ENCODE results near the gene SMYD2. TPM values are rescaled to one million over a fixed set of nuclear protein-coding genes. Genes with fewer than 3 reads are reported as not detected.

Gene SMYD2
- total and polyA plus RNA-seq, 2 experiments from 2014 or later: 34.9 to 52.1 TPM

DNA sequence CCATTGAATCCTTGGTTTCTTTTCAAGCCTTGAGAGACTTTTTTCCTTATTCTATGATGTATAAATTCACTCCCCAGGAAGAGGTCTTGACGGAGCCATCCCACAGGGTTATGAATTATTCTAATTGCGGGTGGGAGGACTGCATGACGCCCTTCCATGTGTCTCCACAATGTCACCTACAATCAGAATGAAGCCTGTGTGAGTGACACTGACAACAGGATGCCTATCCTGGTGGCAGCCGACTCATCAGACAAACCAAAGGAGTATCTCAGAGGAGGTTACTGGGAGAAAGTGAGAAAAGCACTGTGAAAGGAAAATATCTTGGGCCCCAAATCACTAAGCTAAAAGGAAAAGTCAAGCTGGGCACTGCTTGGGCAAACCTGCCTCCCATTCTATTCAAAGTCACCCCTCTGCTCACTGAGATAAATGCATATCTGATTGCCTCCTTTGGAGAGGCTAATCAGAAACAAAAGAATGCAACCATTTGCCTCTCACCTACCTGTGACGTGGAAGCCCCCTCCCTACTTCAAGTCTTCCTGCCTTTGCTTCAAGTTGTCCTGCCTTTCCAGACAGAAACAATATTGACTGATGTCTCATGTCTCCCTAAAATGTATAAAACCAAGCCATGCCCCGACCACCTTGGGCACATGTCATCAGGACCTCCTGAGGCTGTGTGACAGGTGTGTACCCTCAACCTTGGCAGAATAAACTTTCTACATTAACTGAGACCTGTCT is 98.4 kb downstream of the SMYD2 start:
- in situ Hi-C loops (cut with MboI): no loop called here
- Histone ChIP-seq H3K9me2 (ENCODE audit: insufficient read depth) (no peaks in the 10 kb centered on the region), H3K27ac (no peak overlapping the region), H3K27me3 (replicated peaks; ENCODE audit: insufficient read depth) (no peaks in the 10 kb centered on the region), H3K79me2 (ENCODE audit: insufficient read depth) (peaks cover 74% of the 10 kb centered on the region), H2AFZ (no peak overlapping the region), H3F3A (ENCODE audit: insufficient read depth) (peaks cover 22% of the 10 kb centered on the region), H3K4me2 (ENCODE audit: unreplicated experiment) (no peak overlapping the region), H3K36me3 (ENCODE audit: low read depth) (peaks cover 81% of the 10 kb centered on the region), H3K4me1 (ENCODE audit: insufficient read depth) (peaks cover 14% of the 10 kb centered on the region), H3K9ac (no peak overlapping the region), H3K4me3 (no peak overlapping the region), H3K9me3 (ENCODE audit: low read depth) (no peaks in the 10 kb centered on the region), H4K20me1 (ENCODE audit: insufficient read depth) (no peaks in the 10 kb centered on the region; the same call in 1 of the 2 replicates)
- no peak for DNase-seq
- TF ChIP-seq EZH2phosphoT487 (IDR thresholded peaks at IDR 0.05; ENCODE audit: insufficient read depth, low read depth) (no peak), EZH2 (IDR thresholded peaks at IDR 0.05; ENCODE audit: insufficient read depth, poor library complexity, severe bottlenecking) (no peak)
- 95 to 99% methylated on average over 6 of the region's 6 CpGs for WGBS, 2 experiments (ENCODE audit: low coverage in 1 of 2, low lambda C conversion rate in 2 of 2, missing lambda C conversion rate in 2 of 2)

DNA sequence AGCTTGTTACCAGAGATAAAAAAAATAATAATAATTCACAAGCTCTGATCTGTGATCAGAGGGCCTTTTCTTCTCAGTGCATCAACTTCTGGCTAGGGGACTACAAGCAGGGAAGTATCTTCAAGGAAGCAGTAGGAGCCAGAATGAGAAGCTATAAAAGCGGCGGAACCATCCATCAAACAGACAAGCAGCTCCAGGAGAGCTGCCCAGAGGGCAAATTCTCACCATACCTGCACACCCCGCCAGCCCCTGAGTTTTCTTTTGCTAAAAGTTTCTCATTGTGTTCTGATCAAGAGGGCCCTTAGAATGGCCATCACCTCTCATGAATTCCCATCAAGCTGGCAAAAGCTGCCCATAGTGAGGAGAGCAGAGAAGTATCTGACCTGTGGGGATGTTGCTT is 99.4 kb downstream of the SMYD2 start:
- Histone ChIP-seq H3K27me3 (replicated peaks; ENCODE audit: insufficient read depth) (no peaks in the 10 kb centered on the region), H3K36me3 (ENCODE audit: low read depth) (peaks cover 73% of the 10 kb centered on the region), H2AFZ (no peak overlapping the region), H3K27ac (no peak overlapping the region), H3F3A (ENCODE audit: insufficient read depth) (peaks cover 22% of the 10 kb centered on the region), H3K4me3 (no peak overlapping the region), H3K4me2 (ENCODE audit: unreplicated experiment) (no peak overlapping the region), H3K9me3 (ENCODE audit: low read depth) (no peaks in the 10 kb centered on the region), H4K20me1 (ENCODE audit: insufficient read depth) (no peaks in the 10 kb centered on the region; the same call in 1 of the 2 replicates), H3K79me2 (ENCODE audit: insufficient read depth) (peaks cover 77% of the 10 kb centered on the region), H3K9me2 (ENCODE audit: insufficient read depth) (no peaks in the 10 kb centered on the region), H3K4me1 (ENCODE audit: insufficient read depth) (peaks cover 14% of the 10 kb centered on the region), H3K9ac (no peak overlapping the region)
- in situ Hi-C loops (cut with MboI): no loop called here
- WGBS, 2 experiments (ENCODE audit: low coverage in 1 of 2, low lambda C conversion rate in 2 of 2, missing lambda C conversion rate in 2 of 2): 96 to 98% methylated on average over 3 of the region's 3 CpGs
- no peak for DNase-seq
- no peak for TF ChIP-seq EZH2phosphoT487 (IDR thresholded peaks at IDR 0.05; ENCODE audit: insufficient read depth, low read depth)
- TF ChIP-seq EZH2 (IDR thresholded peaks at IDR 0.05; ENCODE audit: insufficient read depth, poor library complexity, severe bottlenecking): no peak

DNA sequence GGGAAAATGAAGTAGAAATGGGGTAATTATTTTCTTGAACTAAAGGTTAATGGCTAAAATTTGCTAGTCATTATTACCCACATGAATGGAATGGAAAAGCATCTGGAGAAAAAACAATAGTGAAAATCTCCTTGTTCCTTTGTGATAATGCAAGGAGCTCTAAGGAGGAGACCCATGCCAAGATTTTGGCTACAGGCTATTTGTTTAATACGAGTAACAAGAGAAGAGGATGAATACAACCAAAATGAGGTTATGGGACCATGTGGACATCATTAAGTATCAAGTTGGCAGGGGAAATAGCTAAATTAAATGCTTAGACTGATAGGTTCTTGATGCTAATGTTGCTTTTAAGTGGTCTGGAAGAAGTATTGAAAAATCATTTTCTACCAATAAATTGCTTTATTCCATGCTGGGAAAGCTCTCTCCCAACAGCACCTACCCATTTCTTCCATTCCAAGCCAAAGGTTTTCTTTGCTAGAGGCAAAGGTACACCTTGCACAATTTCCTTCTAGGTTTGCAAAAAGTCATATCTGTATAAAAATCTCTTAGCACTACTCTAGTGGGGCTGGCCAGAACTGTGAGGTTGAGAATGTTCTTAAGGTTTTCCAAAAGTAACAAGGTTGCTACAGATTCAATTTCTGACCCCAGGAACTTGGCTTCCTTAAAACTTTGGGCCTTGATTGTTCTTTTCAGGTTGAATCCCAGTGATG is 100.2 kb downstream of the SMYD2 start:
- Histone ChIP-seq H3K27ac (no peak overlapping the region), H3F3A (ENCODE audit: insufficient read depth) (peaks cover 24% of the 10 kb centered on the region), H3K4me3 (no peak overlapping the region), H3K9me2 (ENCODE audit: insufficient read depth) (no peaks in the 10 kb centered on the region), H3K79me2 (ENCODE audit: insufficient read depth) (peaks cover 70% of the 10 kb centered on the region), H2AFZ (no peak overlapping the region), H3K9me3 (ENCODE audit: low read depth) (no peaks in the 10 kb centered on the region), H3K9ac (no peak overlapping the region), H3K4me2 (ENCODE audit: unreplicated experiment) (no peak overlapping the region), H3K27me3 (replicated peaks; ENCODE audit: insufficient read depth) (no peaks in the 10 kb centered on the region), H3K4me1 (ENCODE audit: insufficient read depth) (peaks cover 16% of the 10 kb centered on the region), H3K36me3 (ENCODE audit: low read depth) (peaks cover 73% of the 10 kb centered on the region), H4K20me1 (ENCODE audit: insufficient read depth) (no peaks in the 10 kb centered on the region; the same call in 1 of the 2 replicates)
- in situ Hi-C loops (cut with MboI): no loop called here
- no peak for DNase-seq
- WGBS, 2 experiments (ENCODE audit: low coverage in 1 of 2, low lambda C conversion rate in 2 of 2, missing lambda C conversion rate in 2 of 2): 37 to 41% methylated on average over 1 of the region's 1 CpG
- no peak for TF ChIP-seq EZH2phosphoT487 (IDR thresholded peaks at IDR 0.05; ENCODE audit: insufficient read depth, low read depth)

DNA sequence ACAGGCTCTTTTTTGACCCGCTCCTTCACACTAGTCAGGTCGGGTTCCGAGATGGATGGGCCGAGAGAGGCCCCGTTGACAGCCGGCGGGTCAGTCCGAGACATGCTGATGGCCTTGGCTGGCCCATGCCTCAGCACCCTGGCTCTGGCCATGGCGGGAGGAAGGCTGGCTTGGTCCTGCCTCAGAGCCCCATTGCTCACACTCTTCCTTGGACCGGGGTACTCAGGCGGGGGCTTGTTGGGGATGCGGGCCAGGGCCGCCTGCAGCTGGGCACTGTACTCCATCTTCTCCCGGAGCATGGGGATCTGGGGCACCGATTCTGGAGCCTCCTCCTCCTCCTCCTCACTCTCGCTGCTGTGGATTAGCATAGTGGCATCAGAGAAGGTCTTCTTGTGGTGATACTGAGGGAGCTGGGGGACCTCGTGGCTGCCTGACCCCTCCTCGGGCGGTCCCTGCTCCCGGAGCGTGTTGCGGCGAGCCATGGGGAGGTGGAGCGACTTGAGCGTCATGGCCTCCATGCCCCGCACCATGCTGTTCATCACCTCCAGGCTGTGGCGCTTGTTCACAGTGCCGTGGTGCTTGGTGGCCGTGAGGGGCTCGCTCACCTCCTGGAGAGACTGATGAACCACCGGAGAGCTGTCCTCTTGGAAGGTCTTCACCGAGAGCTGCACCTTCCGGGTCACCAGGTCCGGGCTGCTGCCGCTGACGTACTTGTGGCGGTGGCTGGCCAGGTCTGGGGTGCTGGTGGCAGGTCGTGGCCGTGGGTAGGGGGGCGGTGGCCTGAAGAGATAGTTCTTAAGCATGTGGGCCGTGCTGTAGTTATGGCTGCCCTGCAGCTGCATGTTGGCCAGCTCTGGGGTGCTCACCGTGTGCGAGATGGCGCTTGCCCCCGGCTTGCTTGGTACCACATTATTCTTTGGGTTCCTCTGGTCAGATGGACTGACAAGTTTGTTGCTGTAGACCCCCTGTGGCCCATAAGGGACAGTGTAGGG is 102.7 kb downstream of the SMYD2 start:
- Histone ChIP-seq H3K36me3 (ENCODE audit: low read depth) (peaks cover 65% of the 10 kb centered on the region), H3K9ac (no peak overlapping the region), H4K20me1 (ENCODE audit: insufficient read depth) (no peaks in the 10 kb centered on the region; the same call in 1 of the 2 replicates), H2AFZ (no peak overlapping the region), H3K27me3 (replicated peaks; ENCODE audit: insufficient read depth) (no peaks in the 10 kb centered on the region), H3F3A (ENCODE audit: insufficient read depth) (peaks cover 18% of the 10 kb centered on the region; the same call in 1 of the 2 replicates), H3K9me3 (ENCODE audit: low read depth) (no peaks in the 10 kb centered on the region), H3K27ac (no peak overlapping the region), H3K79me2 (ENCODE audit: insufficient read depth) (peaks cover 66% of the 10 kb centered on the region), H3K9me2 (ENCODE audit: insufficient read depth) (no peaks in the 10 kb centered on the region), H3K4me1 (ENCODE audit: insufficient read depth) (peaks cover 11% of the 10 kb centered on the region; the same call in 1 of the 2 replicates), H3K4me3 (no peak overlapping the region), H3K4me2 (ENCODE audit: unreplicated experiment) (no peak overlapping the region)
- 95 to 98% methylated on average over 40 to 43 of the region's 45 CpGs for WGBS, 2 experiments (ENCODE audit: low coverage in 1 of 2, low lambda C conversion rate in 2 of 2, missing lambda C conversion rate in 2 of 2)
- no peak for DNase-seq
- TF ChIP-seq EZH2phosphoT487 (IDR thresholded peaks at IDR 0.05; ENCODE audit: insufficient read depth, low read depth): no peak
- no peak for TF ChIP-seq EZH2 (IDR thresholded peaks at IDR 0.05; ENCODE audit: insufficient read depth, poor library complexity, severe bottlenecking)
- in situ Hi-C loops (cut with MboI): no loop called here

Data from GM23248 (cell line).